Kidney (tissue), 14 donors: ENCODE data around the gene MEGF6. TPM values are rescaled to one million over a fixed set of nuclear protein-coding genes. Genes with fewer than 3 reads are reported as not detected.

Experiments used
- DNase-seq, 5 donors: peaks; one replicate each; pipeline ENCODE4 v3.0.0-alpha.2; 2013 to 2020
- FAIRE-seq: peaks from 2 replicates; lab custom pipeline; 2012; peaks lifted over from hg19 to GRCh38; lab: Jason Lieb, UNC
- H3K27ac ChIP-seq, 2 donors: one replicate each; pipeline ENCODE4 v1.7.0; 2013; ENCODE audit warnings: low read depth in 2 of 2, low read length in 2 of 2, inconsistent platforms in 1 of 2
- H3K27me3 ChIP-seq: one replicate; pipeline ENCODE4 v1.7.1; 2013; ENCODE audit warnings: low read length, inconsistent platforms; ENCODE audit not compliant: control insufficient read depth, insufficient read depth
- H3K36me3 ChIP-seq, 3 donors: one replicate each; pipeline versions ENCODE4 v1.7.0 to v1.7.1; 2013; ENCODE audit warnings: low read length in 3 of 3, control low read depth in 1 of 3, inconsistent platforms in 1 of 3; ENCODE audit not compliant: insufficient read depth in 3 of 3, control insufficient read depth in 2 of 3
- H3K4me1 ChIP-seq, 3 donors: one replicate each; pipeline versions ENCODE4 v1.7.0 to v1.7.1; 2013; ENCODE audit warnings: low read length in 3 of 3, inconsistent platforms in 1 of 3, low read depth in 1 of 3; ENCODE audit not compliant: control insufficient read depth in 2 of 3, insufficient read depth in 2 of 3
- H3K4me3 ChIP-seq, 3 donors: one replicate each; pipeline versions ENCODE4 v1.7.0 to v1.8.1; 2013; ENCODE audit warnings: low read length in 3 of 3, control low read depth in 1 of 3, inconsistent platforms in 1 of 3
- H3K9ac ChIP-seq, 3 donors: one replicate each; pipeline versions ENCODE4 v1.7.0 to v1.7.1; 2013; ENCODE audit warnings: low read length in 3 of 3, control low read depth in 1 of 3, inconsistent platforms in 1 of 3
- H3K9me3 ChIP-seq, 3 donors: one replicate each; pipeline versions ENCODE4 v1.7.0 to v1.7.1; 2013; ENCODE audit warnings: low read length in 3 of 3, control low read depth in 1 of 3, inconsistent platforms in 1 of 3; ENCODE audit not compliant: control insufficient read depth in 2 of 3, insufficient read depth in 1 of 3
- intact Hi-C: fragments of 100-400 bp; cut with DNase I; formaldehyde crosslinking; loops from one replicate; pipeline ENCODE4 v1.11.1; 2022
- polyA plus RNA-seq: library from polyadenylated mRNA; stranded (reverse); fragments of 350-450 nt; fragmentation: Illumina TruSeq; extraction: RNeasy Lipid Tissue Mini Kit (QIAGEN cat#74804); gene quantifications from one replicate; pipeline ENCODE4 v1.2.3, GENCODE V29; 2014; ENCODE audit warnings: low read depth, low replicate concordance; ENCODE audit not compliant: insufficient read depth
- total RNA-seq: library from RNA; stranded (reverse); fragmentation: NEBNext Ultra II Directional; extraction: Animal tissue kit (Norgen Biotek cat#: 25700); gene quantifications from one replicate; pipeline ENCODE4 v1.2.1, GENCODE V29; 2021
- TF ChIP-seq, protein P1 (sequence below): IDR thresholded peaks from 3 replicates; pipeline ENCODE4 v1.5.1; 2012; ENCODE audit warnings: mild to moderate bottlenecking, moderate library complexity, borderline replicate concordance; ENCODE audit not compliant: insufficient read depth; ENCODE audit errors: extremely low read depth
- donor health status: control.
- donor health status: control.
- donor health status: control.
- donor health status: control.
- donor health status: control.
- donor health status: DM: yes; HTN: yes; CAD: no.
- donor health status: Normal renal cell carcinoma (clear cell type).

Gene MEGF6
- total and polyA plus RNA-seq, 2 donors from 2014 or later = 2.8 to 10.9 TPM

DNA sequence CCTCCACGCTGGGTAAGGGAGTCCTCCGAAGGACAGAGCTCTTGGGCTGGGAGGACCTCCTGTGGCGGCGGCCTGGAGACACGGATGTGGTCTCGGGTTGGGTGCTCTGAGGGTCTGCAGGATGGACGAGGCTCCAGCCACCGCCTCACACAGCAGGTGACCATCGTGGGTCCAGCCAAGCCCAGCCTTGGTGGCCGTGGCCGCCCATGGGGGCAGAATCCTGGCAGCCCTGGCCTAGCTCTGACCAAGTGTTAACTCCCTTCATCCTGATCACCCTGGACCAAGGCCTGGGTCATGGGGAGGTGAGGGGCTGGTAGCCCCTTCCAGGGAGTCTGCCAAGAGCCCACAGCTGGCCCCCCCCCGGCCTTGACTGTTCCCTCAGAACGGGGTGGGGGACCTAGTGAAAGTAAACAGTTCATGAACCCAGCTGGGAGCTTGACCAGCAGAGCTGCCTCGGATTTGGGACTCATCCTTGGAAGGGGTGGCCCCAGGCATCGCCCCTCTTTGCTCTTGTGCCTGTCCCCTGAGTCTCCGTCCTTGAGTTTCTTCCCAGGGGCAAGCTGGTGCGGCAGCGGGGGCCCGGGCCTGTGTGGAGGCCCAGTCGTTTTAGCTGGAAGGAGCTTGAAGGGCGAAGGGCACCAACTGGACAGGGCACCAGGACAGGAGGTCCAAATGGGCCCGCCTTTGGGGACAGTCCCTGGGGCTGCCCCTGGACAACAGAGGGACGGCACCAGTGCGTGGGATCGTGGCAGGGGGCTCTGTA, 139.0 kb downstream of the MEGF6 start:
- Histone ChIP-seq H3K27ac (no peak overlapping the region), H3K9ac (no peak overlapping the region), H3K36me3 (peaks cover 3 to 24% (median 4%) of the 10 kb centered on the region in 3 donors), H3K9me3 (no peaks in the 10 kb centered on the region), H3K4me3 (no peak overlapping the region), H3K4me1 (peaks cover 0 to 2% (median 0%) of the 10 kb centered on the region in 3 donors), H3K27me3 (no peaks in the 10 kb centered on the region)
- FAIRE-seq = no peak
- TF ChIP-seq, protein P1, sequence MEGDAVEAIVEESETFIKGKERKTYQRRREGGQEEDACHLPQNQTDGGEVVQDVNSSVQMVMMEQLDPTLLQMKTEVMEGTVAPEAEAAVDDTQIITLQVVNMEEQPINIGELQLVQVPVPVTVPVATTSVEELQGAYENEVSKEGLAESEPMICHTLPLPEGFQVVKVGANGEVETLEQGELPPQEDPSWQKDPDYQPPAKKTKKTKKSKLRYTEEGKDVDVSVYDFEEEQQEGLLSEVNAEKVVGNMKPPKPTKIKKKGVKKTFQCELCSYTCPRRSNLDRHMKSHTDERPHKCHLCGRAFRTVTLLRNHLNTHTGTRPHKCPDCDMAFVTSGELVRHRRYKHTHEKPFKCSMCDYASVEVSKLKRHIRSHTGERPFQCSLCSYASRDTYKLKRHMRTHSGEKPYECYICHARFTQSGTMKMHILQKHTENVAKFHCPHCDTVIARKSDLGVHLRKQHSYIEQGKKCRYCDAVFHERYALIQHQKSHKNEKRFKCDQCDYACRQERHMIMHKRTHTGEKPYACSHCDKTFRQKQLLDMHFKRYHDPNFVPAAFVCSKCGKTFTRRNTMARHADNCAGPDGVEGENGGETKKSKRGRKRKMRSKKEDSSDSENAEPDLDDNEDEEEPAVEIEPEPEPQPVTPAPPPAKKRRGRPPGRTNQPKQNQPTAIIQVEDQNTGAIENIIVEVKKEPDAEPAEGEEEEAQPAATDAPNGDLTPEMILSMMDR = no peak
- peak in 1 of 5 donors; percentile 45 for DNase-seq
- intact Hi-C loops = no loop called here

DNA sequence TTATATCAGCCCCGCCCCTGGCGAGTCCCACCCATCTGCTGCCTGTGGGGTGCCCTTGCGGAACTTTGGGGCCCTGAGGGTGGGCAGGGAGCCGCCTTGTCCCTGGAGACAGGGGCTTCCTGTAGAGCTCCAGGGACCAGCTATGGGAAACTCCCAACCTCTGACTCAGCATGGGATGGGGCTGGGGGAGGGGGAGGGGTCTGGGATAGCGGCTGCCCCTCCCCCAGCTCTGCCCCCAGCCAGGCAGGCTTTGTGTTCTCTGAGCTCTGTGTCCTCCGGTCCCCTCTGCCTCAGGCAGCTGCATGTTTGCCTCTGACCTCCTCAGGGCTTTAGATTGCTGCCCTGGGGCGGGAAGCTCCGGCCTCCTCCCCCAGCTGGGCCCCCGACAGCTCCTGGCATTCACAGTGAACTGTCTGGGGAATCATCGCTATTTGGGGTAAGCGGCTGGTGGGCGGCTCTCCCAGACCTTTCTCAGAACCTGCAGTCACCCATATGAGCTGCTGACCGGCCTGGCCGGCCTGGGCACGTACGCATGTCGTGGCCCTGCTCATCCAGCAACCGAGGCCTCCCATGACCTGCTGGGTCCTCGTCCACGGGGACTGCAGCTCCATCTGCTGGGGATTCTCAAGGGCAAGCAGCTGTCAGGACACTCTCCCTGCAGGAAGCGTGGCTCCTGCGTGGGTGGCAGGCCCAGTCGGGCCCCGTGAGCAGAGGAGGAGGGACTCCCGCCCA, 139.8 kb downstream of the MEGF6 start:
- TF ChIP-seq, protein P1 = peak; percentile 42
- FAIRE-seq (no peak), DNase-seq (peak; percentile 66 to 85 (median 76))
- no peak overlapping the region for H3K4me3 ChIP-seq
- H3K9me3 ChIP-seq = no peaks in the 10 kb centered on the region
- no peaks in the 10 kb centered on the region for H3K27me3 ChIP-seq
- H3K36me3 ChIP-seq = peaks cover 3 to 24% (median 4%) of the 10 kb centered on the region in 3 donors
- H3K9ac ChIP-seq = no peak overlapping the region
- H3K4me1 ChIP-seq = peaks cover 0 to 2% (median 0%) of the 10 kb centered on the region in 3 donors
- no peak overlapping the region for H3K27ac ChIP-seq
- intact Hi-C loops = no loop called here

DNA sequence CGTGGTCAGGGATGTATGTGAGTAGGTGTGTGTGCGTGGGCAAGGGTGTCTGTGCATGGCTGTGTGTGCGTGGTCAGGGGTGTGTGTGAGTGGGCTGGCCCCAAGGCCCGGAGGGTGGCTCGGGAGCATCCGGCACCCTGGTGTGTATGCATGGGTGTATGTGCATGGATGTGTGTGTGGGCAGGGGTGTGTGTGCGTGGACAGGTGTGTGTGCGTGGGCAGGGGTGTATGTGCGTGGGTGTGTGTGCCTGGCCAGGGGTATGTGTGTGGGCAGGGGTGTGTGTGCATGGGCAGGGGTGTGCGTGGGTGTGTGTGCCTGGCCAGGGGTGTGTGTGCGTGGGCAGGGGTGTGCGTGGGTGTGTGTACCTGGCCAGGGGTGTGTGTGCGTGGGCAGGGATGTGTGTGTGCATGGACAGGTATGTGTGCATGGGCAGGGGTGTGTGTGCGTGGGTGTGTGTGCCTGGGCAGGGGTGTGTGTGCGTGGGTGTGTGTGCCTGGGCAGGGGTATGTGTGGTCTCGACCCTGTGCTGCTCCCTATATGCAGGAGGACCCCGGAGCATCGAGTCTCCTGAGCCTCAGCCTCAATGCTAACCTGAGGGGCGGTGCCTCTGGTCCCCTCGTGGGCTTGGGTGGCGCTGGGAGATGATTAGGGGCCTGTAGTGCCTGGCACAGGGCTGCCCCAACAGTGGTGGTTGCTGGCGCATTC, 140.5 kb downstream of the MEGF6 start:
- no peaks in the 10 kb centered on the region for H3K27me3 ChIP-seq
- intact Hi-C loops = no loop called here
- peaks cover 3 to 20% (median 4%) of the 10 kb centered on the region in 3 donors for H3K36me3 ChIP-seq
- peak in 2 of 5 donors; percentile 49 to 50 for DNase-seq
- TF ChIP-seq, protein P1 = no peak
- no peak for FAIRE-seq
- H3K4me3 ChIP-seq = no peak overlapping the region
- H3K27ac ChIP-seq = no peak overlapping the region
- no peaks in the 10 kb centered on the region for H3K9me3 ChIP-seq
- H3K4me1 ChIP-seq = peaks cover 0 to 2% (median 0%) of the 10 kb centered on the region in 3 donors
- H3K9ac ChIP-seq = no peak overlapping the region
